Stimulated activated memory B cell treated with anti-CD40 and anti-IgM and Interleukin-4, amounts not matched to agents 10 μg/mL and 1 μg/mL and 100 μg/mL, for 72 hours (primary cell): Measurements from ENCODE around the gene SAPCD2.
"Not testable (repeated sequence)": the region's sequence is repeated elsewhere in the genome, so short reads cannot be mapped to it uniquely, and the experiment has no call there.

Experiments
- ATAC-seq: fragments of 150-1000 bp; cut with Tn5 transposase; 2 replicates; pipeline ENCODE4 v1.10.0; 2021
- H3K27ac Mint-ChIP-seq: one replicate; pipeline ENCODE4 v1.8.0; 2022; ENCODE audit warnings: mild to moderate bottlenecking, mixed read lengths
- H3K27me3 Mint-ChIP-seq: one replicate; pipeline ENCODE4 v1.8.0; 2022; ENCODE audit warnings: mixed read lengths
- H3K36me3 Mint-ChIP-seq: one replicate; pipeline ENCODE4 v1.8.0; 2022; ENCODE audit warnings: mixed read lengths
- H3K4me1 Mint-ChIP-seq: one replicate; pipeline ENCODE4 v1.8.0; 2022; ENCODE audit warnings: mixed read lengths
- H3K4me3 Mint-ChIP-seq: one replicate; pipeline ENCODE4 v1.8.0; 2022; ENCODE audit warnings: mild to moderate bottlenecking, moderate library complexity, mixed read lengths
- H3K9me3 Mint-ChIP-seq: one replicate; pipeline ENCODE4 v1.8.0; 2022; ENCODE audit warnings: mixed read lengths

SAPCD2 gene

GRCh38 chr9:137040568-137040967, 29.8 kb downstream of the SAPCD2 start:
- Mint-ChIP-seq H3K4me1 (peaks cover 11% of the 10 kb centered on the region), H3K9me3 (no peaks in the 10 kb centered on the region)

GRCh38 chr9:137039611-137040366, 30.6 kb downstream of the SAPCD2 start:
- H3K9me3 Mint-ChIP-seq = no peaks in the 10 kb centered on the region
- no peak for ATAC-seq
- no peak overlapping the region for H3K4me3 Mint-ChIP-seq
- H3K27me3 Mint-ChIP-seq = peaks cover 68% of the 10 kb centered on the region
- no peak overlapping the region for H3K27ac Mint-ChIP-seq
- peaks cover 13% of the 10 kb centered on the region for H3K4me1 Mint-ChIP-seq
- no peaks in the 10 kb centered on the region for H3K36me3 Mint-ChIP-seq

More at GRCh38 chr9:137040568-137040967, 29.8 kb downstream of the SAPCD2 start:
- no peaks in the 10 kb centered on the region for H3K36me3 Mint-ChIP-seq
- H3K27ac Mint-ChIP-seq = no peak overlapping the region
- no peak overlapping the region for H3K4me3 Mint-ChIP-seq
- peak; percentile 42 for ATAC-seq
- H3K27me3 Mint-ChIP-seq = peaks cover 75% of the 10 kb centered on the region

- no peak overlapping the region for H3K27ac Mint-ChIP-seq
- no peaks in the 10 kb centered on the region for H3K36me3 Mint-ChIP-seq
- no peak overlapping the region for H3K4me3 Mint-ChIP-seq
- H3K4me1 Mint-ChIP-seq = peaks cover 17% of the 10 kb centered on the region
- H3K9me3 Mint-ChIP-seq = no peaks in the 10 kb centered on the region
- no peak for ATAC-seq
- peaks cover 59% of the 10 kb centered on the region for H3K27me3 Mint-ChIP-seq
These were observed 31.4 kb downstream of the SAPCD2 start for GRCh38 chr9:137038916-137039315.

GRCh38 chr9:137037483-137037882, 32.9 kb downstream of the SAPCD2 start:
- ATAC-seq = no peak
- H3K4me1 Mint-ChIP-seq = peaks cover 32% of the 10 kb centered on the region
- H3K27me3 Mint-ChIP-seq = peaks cover 45% of the 10 kb centered on the region
- no peaks in the 10 kb centered on the region for H3K36me3 Mint-ChIP-seq
- no peak overlapping the region for H3K27ac Mint-ChIP-seq
- no peaks in the 10 kb centered on the region for H3K9me3 Mint-ChIP-seq
- H3K4me3 Mint-ChIP-seq = no peak overlapping the region

- no peak for ATAC-seq
- Mint-ChIP-seq H3K27me3 (peaks cover 40% of the 10 kb centered on the region), H3K27ac (no peak overlapping the region), H3K36me3 (no peaks in the 10 kb centered on the region), H3K4me3 (no peak overlapping the region), H3K4me1 (peaks cover 36% of the 10 kb centered on the region), H3K9me3 (no peaks in the 10 kb centered on the region)
These were observed 33.3 kb downstream of the SAPCD2 start for GRCh38 chr9:137037035-137037434.

GRCh38 chr9:137035937-137036336, 34.4 kb downstream of the SAPCD2 start:
- ATAC-seq = no peak
- no peaks in the 10 kb centered on the region for H3K9me3 Mint-ChIP-seq
- H3K4me1 Mint-ChIP-seq = peaks cover 43% of the 10 kb centered on the region
- no peak overlapping the region for H3K4me3 Mint-ChIP-seq
- H3K36me3 Mint-ChIP-seq = no peaks in the 10 kb centered on the region
- peaks cover 29% of the 10 kb centered on the region for H3K27me3 Mint-ChIP-seq
- H3K27ac Mint-ChIP-seq = peak overlapping the region; percentile 92

GRCh38 chr9:137035507-137035834, 34.9 kb downstream of the SAPCD2 start:
- Mint-ChIP-seq H3K36me3 (no peaks in the 10 kb centered on the region), H3K9me3 (no peaks in the 10 kb centered on the region), H3K4me3 (peak overlapping the region; percentile 77), H3K27ac (peak overlapping the region; percentile 92), H3K27me3 (peaks cover 24% of the 10 kb centered on the region), H3K4me1 (peaks cover 48% of the 10 kb centered on the region)
- no peak for ATAC-seq

DNA sequence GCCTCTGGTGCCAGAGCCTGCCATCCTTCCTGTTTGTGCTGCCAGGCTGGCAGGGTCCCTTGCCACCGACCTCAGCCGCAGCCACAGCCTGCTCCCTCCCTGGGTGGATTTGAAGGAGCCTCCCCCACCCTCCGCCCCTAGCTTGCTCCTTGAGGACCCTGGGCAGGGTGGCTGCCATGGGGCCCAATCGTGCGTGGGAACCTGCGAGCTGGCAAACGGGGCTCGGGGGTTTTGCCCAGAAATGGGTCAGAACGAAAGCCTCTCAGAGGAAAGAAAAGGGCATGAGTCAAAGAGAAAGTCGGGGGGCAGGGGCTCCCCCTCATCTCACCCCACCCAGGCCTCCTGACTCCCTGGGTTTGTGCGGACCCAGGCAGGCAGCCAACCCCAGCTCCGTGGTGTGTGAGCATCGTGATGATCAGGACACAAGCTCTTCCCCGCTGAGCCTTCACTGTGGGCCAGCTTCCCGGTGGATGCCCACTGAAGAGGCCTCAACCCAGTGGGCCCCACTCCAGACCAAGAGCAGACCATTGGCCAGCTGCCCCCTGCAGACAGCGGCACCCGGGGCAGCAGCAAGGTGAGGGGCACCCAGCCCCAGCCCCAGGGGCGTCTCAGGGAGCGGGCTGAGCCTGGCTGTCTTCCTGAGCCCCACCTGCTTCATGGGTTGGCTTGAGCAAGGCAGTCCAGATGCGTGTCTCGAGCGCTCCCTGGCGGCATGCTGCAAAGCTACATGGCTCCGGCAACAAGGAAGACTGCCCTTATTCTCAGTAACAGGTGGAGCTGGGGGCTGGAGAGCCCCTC, 35.4 kb downstream of the SAPCD2 start:
- peak overlapping the region; percentile 77 for H3K4me3 Mint-ChIP-seq
- H3K27ac Mint-ChIP-seq = peak overlapping the region; percentile 92
- no peaks in the 10 kb centered on the region for H3K9me3 Mint-ChIP-seq
- ATAC-seq = peak; percentile 78
- peaks cover 53% of the 10 kb centered on the region for H3K4me1 Mint-ChIP-seq
- H3K27me3 Mint-ChIP-seq = peaks cover 19% of the 10 kb centered on the region
- H3K36me3 Mint-ChIP-seq = no peaks in the 10 kb centered on the region

DNA sequence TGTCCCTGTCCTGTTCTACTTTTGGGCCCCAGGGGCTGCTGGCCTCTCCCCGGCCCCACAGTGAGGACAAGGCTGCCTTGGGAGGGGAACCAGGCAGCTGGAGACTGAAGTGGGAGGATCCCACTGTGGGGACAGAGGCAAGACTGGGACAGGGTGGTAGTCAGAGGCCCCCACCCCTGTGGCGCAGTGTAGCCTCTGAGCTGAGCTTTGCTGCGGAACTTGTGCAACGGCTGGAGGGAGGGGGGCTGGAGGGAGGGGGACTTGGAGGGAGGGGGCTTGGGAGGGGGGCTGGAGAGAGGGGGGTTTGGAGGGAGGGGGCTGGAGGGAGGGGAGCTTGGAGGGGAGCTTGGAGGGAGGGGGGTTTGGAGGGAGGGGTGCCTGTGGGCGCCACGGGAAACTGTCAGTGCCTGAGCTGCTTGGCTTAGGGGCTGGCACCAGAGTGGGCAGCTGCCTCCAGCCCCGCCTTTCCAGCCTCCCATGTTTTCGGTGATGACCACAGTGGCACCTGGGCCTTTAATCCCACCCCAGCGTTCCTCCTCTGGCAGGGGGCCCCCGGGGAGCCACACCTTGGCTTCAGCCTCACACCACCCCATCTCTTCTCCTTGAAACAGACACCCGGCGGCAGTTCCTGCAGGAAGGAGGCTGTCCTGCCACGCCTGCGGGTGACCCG, 36.2 kb downstream of the SAPCD2 start:
- H3K36me3 Mint-ChIP-seq = no peaks in the 10 kb centered on the region
- ATAC-seq = no peak

GRCh38 chr9:137033481-137033880, 36.9 kb downstream of the SAPCD2 start:
- not testable (repeated sequence) for H3K36me3 Mint-ChIP-seq, H3K27me3 Mint-ChIP-seq, H3K9me3 Mint-ChIP-seq, ATAC-seq
- Mint-ChIP-seq H3K4me3 (peak overlapping the region; percentile 83), H3K27ac (peak overlapping the region; percentile 92), H3K4me1 (peaks cover 68% of the 10 kb centered on the region)

More for the DNA sequence above, 36.2 kb downstream of the SAPCD2 start:
- H3K9me3 Mint-ChIP-seq = no peaks in the 10 kb centered on the region
- peak overlapping the region; percentile 92 for H3K27ac Mint-ChIP-seq
- H3K27me3 Mint-ChIP-seq = peaks cover 14% of the 10 kb centered on the region
- H3K4me3 Mint-ChIP-seq = peak overlapping the region; percentile 77
- H3K4me1 Mint-ChIP-seq = peaks cover 61% of the 10 kb centered on the region

- Mint-ChIP-seq H3K36me3 (no peaks in the 10 kb centered on the region), H3K27ac (peak overlapping the region; percentile 92), H3K4me1 (peaks cover 68% of the 10 kb centered on the region), H3K4me3 (peak overlapping the region; percentile 83), H3K9me3 (no peaks in the 10 kb centered on the region), H3K27me3 (peaks cover under 1% of the 10 kb centered on the region)
- peak; percentile 27 for ATAC-seq
These were observed 37.5 kb downstream of the SAPCD2 start for GRCh38 chr9:137032858-137033257.

DNA sequence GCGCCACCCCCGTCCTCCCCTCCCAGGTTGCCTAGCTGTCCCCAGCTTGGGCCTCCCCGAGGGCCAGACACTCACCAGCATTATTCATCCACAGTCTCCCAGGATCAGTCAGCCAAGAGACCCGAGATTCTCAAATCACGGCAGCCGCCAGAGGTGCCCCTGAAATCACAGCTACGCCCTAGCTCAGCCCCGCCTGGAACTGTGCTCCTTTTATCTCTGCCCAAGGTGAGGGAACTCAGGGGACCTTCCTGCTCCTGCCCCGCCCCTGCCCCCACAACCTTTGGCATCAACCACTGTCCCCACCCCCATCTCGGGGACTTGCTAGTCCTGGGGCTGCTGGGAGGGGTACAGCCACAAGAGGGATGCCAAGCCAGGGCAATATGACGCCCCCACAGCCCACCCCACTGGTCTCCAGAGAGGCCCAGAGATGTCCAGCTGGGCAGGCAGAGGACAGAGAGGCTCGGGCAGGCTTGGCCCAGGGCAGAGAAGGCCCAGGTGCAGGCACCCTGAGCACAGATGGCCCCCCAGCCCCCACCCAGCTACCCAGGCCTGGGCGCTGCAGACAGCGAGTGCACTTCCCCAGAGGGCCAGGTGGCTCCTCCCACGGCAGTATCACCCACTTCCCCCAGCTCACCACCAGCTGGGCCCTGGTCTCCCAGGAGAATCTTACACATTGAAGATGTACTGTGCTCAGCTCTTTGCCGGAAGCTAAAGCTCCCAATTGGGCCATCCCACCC, 38.3 kb downstream of the SAPCD2 start, which contains the start of gene FUT7:
FUT7 (minus strand) TSS at position 185 of the 737 bp plus-strand sequence; CDS start at position 88, 97 bp downstream.
- H3K27ac Mint-ChIP-seq = peak within 1 kb of the TSS; percentile 92
- peaks cover 72% of the 10 kb centered on the region for H3K4me1 Mint-ChIP-seq
- peak; percentile 59 for ATAC-seq
- H3K9me3 Mint-ChIP-seq = no peaks in the 10 kb centered on the region
- no peaks in the 10 kb centered on the region for H3K36me3 Mint-ChIP-seq
- H3K4me3 Mint-ChIP-seq = peak within 1 kb of the TSS; percentile 83
- H3K27me3 Mint-ChIP-seq = no peaks in the 10 kb centered on the region

- H3K27ac Mint-ChIP-seq = peak overlapping the region; percentile 92
- H3K36me3 Mint-ChIP-seq = no peaks in the 10 kb centered on the region
- peaks cover 84% of the 10 kb centered on the region for H3K4me1 Mint-ChIP-seq
- no peaks in the 10 kb centered on the region for H3K27me3 Mint-ChIP-seq
- ATAC-seq = peak; percentile 3
- no peaks in the 10 kb centered on the region for H3K9me3 Mint-ChIP-seq
- peak overlapping the region; percentile 83 for H3K4me3 Mint-ChIP-seq
These were observed 39.5 kb downstream of the SAPCD2 start for GRCh38 chr9:137030538-137031527.

DNA sequence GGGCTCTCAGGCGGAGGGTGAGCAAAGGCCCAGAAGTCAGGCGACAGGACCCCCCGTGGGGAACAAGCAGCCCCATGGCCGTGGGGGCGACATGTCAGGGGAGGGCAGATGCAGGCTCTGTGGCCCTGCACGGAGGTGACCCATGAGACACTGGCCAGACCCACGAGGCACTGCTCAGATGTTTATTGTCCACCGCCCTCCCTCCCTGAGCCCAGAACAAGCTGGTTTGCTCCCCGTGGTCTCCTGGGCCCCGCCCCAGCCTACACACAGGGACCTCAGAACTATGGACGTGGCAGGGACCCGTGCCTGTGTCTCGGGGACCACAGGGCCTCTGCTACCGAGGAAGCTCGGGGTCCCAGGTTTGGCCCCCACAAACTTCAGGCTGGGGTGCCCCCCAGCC, 40.4 kb downstream of the SAPCD2 start:
- H3K4me1 Mint-ChIP-seq = peaks cover 84% of the 10 kb centered on the region
- H3K27me3 Mint-ChIP-seq = no peaks in the 10 kb centered on the region
- H3K27ac Mint-ChIP-seq = peak overlapping the region; percentile 92

More for the DNA sequence above, 40.4 kb downstream of the SAPCD2 start:
- H3K36me3 Mint-ChIP-seq = no peaks in the 10 kb centered on the region
- no peaks in the 10 kb centered on the region for H3K9me3 Mint-ChIP-seq
- peak overlapping the region; percentile 83 for H3K4me3 Mint-ChIP-seq
- no peak for ATAC-seq
